Left hindlimb (tissue), 1 donor: ENCODE data around the gene SCUBE3.
A peak's percentile ranks its signal among the peaks of the same experiment; 100 is the strongest.

Source experiments
- DNase-seq: peaks from one replicate; pipeline ENCODE4 v3.0.0-alpha.2; 2018

Gene SCUBE3

DNA sequence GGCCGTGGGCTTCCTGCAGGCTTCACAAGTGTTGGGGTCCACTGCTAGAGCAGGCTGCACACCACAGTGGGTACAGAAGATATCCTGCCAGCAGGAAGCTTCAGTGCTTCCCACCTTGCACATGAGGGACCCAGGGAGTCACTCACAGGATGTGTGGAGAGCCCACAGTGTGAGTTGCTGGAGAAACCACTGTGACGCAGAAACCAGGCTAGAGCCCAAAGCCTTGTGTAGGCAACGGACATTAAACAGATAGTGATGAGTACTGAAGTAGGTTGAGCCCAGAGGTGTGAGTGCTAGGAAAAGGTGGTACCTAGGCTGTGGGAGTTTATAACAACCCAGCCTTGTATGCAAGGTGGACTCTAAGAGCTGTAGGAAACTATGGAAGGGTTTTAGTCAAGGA lies 65.0 kb downstream of the SCUBE3 start:
- no peak for DNase-seq

DNA sequence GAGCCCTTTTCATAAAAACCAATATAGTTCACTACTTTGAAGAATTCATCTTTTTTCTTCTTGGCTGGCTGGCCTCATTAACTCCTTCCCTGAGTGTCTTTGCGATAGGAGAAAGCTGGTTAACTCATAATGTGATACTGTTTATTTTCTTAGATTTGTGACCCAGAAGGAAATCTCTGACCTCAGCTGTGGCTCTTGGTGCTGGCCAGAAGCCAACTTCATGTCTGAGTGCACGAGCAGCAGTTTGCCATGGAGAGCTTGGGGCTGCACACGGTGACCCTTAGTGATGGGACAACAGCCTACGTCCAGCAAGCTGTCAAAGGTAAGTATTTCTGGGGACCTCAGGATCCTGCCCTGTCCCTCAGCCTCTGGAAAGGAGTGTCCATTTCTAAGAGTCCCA lies 67.1 kb downstream of the SCUBE3 start:
- no peak for DNase-seq

- no peak for DNase-seq
Observed at GRCh38 chr6:35282472-35282871, 68.7 kb downstream of the SCUBE3 start.

- no peak for DNase-seq
Observed at GRCh38 chr6:35283361-35283760, 69.6 kb downstream of the SCUBE3 start.

- DNase-seq, result no peak
Observed at GRCh38 chr6:35287671-35288396, 74.1 kb downstream of the SCUBE3 start.

- DNase-seq, result no peak
Observed at GRCh38 chr6:35288834-35289233, 75.1 kb downstream of the SCUBE3 start.

GRCh38 chr6:35291491-35291890 lies 77.7 kb downstream of the SCUBE3 start:
- DNase-seq, result no peak

DNA sequence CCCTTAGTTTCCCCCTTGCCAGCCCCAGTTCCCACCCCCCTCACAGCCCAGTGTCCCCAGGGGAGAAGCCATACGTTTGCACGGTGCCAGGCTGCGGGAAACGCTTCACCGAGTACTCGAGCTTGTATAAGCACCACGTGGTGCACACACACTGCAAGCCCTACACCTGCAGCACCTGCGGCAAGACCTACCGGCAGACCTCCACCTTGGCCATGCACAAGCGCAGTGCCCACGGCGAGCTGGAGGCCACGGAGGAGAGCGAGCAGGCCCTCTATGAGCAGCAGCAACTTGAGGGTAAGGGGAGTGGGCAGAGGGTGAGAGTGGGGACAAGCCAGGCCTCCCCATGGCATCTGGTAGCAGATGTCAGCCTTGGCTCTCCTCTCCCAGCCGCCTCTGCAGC lies 78.7 kb downstream of the SCUBE3 start:
- no peak for DNase-seq

DNA sequence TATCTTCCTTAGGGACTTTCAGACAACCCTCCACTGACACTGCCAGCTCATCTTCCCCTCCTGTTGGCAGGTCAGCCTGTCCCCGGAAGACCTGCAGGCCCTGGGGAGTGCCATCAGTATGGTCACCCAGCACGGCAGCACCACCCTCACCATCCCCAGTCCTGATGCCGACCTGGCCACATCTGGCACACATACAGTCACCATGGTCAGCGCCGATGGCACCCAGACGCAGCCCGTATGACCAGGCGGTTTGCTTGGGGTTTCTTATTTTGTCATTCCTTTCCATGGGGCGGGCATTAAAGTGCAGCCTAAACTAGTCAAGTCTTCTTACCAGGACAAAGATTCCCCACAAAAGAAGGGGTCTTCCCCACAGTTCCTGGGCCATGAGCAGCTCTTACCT lies 79.9 kb downstream of the SCUBE3 start:
- no peak for DNase-seq

GRCh38 chr6:35294308-35294945 lies 80.7 kb downstream of the SCUBE3 start:
- no peak for DNase-seq

DNA sequence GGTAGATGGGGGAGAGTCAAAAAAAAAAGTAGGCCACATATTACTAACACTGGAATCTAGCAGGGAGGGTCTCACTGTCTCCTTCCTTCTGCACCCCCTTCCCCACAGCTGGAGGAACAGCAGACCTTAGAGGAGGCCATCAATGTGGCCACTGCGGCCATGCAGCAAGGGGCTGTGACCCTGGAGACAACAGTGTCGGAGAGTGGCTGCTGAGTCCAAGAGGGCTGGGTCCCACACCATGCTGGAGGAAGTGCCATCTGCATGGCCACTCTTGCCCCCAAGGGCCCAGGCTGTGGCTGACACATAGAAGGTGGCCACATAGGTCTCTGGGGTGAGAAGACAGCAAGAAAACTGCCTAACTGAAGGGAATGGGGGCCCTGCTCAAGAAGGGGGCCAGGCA lies 81.3 kb downstream of the SCUBE3 start:
- DNase-seq, result no peak

- no peak for DNase-seq
Observed at GRCh38 chr6:35295521-35296315, 82.0 kb downstream of the SCUBE3 start.

GRCh38 chr6:35296931-35297600 lies 83.3 kb downstream of the SCUBE3 start:
- DNase-seq, result no peak

- peak; percentile 91 for DNase-seq
Observed at GRCh38 chr6:35297601-35298481, 84.1 kb downstream of the SCUBE3 start, which contains the start of gene DEF6. TSS of gene DEF6 (plus strand) at chr6:35297818. CDS start at chr6:35297857, 39 bp downstream.

- DNase-seq, result no peak
Observed at GRCh38 chr6:35298625-35299140, 84.9 kb downstream of the SCUBE3 start.

DNA sequence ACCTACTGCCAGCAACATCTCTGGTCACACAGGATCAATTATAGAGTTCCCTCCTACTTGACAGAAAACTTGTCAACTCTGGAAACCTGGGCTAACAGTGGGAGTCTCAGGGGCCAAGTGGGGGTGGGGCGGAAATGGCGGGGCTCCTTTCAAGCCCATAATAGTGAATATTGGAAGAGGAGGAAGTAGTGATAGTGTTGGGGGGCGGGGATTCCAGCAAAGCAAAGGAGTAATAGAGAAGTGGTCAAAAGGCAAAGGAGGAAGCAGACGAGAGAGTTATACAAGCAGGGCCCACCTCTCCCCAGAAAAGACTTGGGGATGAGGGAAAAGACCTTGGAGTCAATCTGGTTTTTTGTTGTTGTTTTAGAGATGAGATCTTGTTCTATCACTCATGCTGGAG lies 85.9 kb downstream of the SCUBE3 start:
- no peak for DNase-seq

- no peak for DNase-seq
Observed at GRCh38 chr6:35300848-35301247, 87.1 kb downstream of the SCUBE3 start.
